GM12891 (cell line): ENCODE measurements around the gene UNC5A.

Experiments used
- DNase-seq: peaks from one replicate; pipeline ENCODE4 v3.0.0; 2011; ENCODE audit warnings: low spot score; ENCODE audit not compliant: insufficient read length
- FAIRE-seq: peaks from 2 replicates; lab custom pipeline; 2011; peaks lifted over from hg19 to GRCh38; lab: Jason Lieb, UNC
- PAX5 ChIP-seq: IDR thresholded peaks from 2 replicates; pipeline ENCODE4 v1.6.1; 2011; ENCODE audit warnings: low read length, moderate library complexity, mild to moderate bottlenecking; ENCODE audit not compliant: insufficient read depth, severe bottlenecking
- POLR2A ChIP-seq: IDR thresholded peaks from 2 replicates; pipeline ENCODE4 v1.6.1; 2011; ENCODE audit warnings: low read depth, low read length, control low read depth
- POLR2AphosphoS5 ChIP-seq: IDR thresholded peaks from 2 replicates; pipeline ENCODE4 v1.6.1; 2011; ENCODE audit warnings: low read depth, low read length, control low read depth
- POU2F2 ChIP-seq: IDR thresholded peaks from 2 replicates; pipeline ENCODE4 v1.6.1; 2011; ENCODE audit warnings: low read depth, mild to moderate bottlenecking, control low read depth, low read length, moderate library complexity
- SPI1 ChIP-seq: IDR thresholded peaks from 2 replicates; pipeline ENCODE4 v1.6.1; 2011; ENCODE audit warnings: low read depth, low read length, control low read depth
- TAF1 ChIP-seq: IDR thresholded peaks from 2 replicates; pipeline ENCODE4 v1.6.1; 2011; ENCODE audit warnings: low read depth, low read length, control low read depth

Gene UNC5A

DNA sequence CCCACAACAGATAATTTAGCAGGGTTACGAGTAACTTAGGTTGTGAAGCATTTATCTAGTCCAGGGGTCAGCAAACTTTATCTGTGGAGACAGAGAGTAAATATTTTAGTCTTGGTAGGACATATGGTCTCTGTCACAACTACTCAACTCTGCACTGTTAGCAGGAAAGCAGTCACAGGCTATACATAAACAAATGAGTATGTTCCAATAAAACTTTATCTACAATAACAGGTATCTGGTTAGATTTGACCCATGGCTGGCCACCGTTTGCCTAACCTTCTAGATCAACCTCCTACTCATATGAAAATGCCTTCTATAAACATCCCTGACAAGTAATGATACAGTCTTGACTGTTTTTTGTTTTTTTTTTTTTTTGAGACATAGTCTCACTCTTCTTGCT, 101.8 kb downstream of the UNC5A start:
- FAIRE-seq = no peak

DNA sequence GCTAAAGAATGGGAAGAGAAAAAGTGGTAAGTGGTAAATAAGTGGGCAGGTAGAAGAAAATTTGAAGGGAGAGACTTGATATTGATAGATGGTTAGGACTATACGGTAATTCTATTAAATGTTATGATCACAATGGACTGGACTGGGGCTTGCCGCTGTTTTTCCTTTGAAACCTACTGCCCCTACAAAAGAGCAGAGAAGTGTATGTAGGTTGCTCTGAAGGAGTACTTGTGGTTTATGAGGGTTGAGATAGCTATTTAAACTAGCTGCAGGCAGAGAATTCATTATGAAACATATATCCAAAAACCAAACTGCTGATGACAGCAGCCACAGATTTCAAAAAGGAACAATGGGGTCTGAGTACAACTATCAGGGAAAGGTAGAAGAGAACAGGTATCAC, 105.5 kb downstream of the UNC5A start:
- TF ChIP-seq TAF1 (no peak), SPI1 (no peak), PAX5 (no peak), POU2F2 (no peak), POLR2A (no peak), POLR2AphosphoS5 (no peak)
- FAIRE-seq (no peak), DNase-seq (no peak)

More for the DNA sequence above, 101.8 kb downstream of the UNC5A start:
- DNase-seq = no peak
- no peak for TF ChIP-seq POLR2A
- TF ChIP-seq SPI1 = no peak
- TF ChIP-seq POU2F2 = no peak
- no peak for TF ChIP-seq POLR2AphosphoS5
- no peak for TF ChIP-seq TAF1
- no peak for TF ChIP-seq PAX5

DNA sequence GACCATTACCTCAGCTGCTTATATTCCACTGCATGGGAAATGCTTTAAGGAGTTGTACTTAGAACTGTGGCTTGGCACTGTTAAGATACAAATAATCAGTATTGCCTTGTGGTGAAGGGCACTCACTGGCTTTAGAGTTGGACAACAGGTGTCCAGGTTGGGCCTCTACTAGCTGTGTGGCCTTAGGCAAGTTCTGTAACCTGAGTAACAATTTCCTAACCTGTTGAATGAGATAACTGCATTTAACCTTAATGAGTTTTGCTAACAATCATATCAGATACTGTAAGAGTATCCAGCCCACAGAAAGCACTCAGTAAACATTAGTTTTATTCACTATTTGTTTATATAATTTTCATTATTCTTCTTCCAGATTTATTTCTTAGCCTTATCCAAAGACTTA, 106.0 kb downstream of the UNC5A start:
- FAIRE-seq (no peak), DNase-seq (no peak)
- no peak for TF ChIP-seq POLR2AphosphoS5
- TF ChIP-seq POU2F2 = no peak
- TF ChIP-seq PAX5 = no peak
- no peak for TF ChIP-seq SPI1
- TF ChIP-seq TAF1 = no peak
- no peak for TF ChIP-seq POLR2A

DNA sequence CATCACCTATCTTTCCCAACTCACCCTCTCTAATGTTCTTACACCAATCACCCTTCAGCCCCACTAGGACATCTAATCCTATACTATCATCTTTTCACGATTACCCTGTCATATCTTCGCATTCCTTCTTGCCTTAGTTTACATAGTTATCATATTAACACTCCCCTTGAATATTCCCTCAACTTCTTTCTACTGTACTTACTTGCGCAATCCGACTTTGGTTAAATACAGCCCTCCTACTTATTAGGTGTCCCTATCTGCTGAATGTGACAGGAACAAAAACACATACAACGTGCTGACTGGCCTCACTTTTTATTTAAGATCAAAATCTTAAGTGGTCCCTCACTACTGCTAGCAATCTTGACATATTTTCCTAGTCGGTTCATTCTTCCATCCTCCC, 108.3 kb downstream of the UNC5A start:
- FAIRE-seq (no peak), DNase-seq (no peak)
- no peak for TF ChIP-seq TAF1
- TF ChIP-seq POLR2A = no peak
- no peak for TF ChIP-seq POU2F2
- no peak for TF ChIP-seq PAX5
- no peak for TF ChIP-seq SPI1
- TF ChIP-seq POLR2AphosphoS5 = no peak

DNA sequence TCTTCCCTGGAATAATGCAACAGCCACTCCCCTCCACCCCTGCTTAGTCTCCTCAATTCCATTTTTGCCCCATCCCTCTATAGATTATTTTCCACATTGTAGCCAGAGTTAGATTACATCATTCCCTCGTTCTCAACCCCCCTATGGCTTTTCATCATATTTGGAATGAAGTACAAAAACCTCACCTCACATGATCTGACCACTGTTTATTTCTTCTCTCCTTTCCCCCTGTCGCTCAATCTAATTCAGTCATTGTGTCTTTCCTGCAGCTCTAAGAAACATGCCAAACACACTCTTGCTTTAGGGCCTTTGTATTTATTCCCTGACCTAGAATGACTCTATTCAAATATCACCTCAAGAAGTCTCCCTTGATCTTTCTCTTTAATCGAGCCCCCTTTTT, 111.4 kb downstream of the UNC5A start:
- DNase-seq = no peak
- TF ChIP-seq POLR2A = no peak
- no peak for TF ChIP-seq TAF1
- no peak for TF ChIP-seq POU2F2
- FAIRE-seq = no peak

DNA sequence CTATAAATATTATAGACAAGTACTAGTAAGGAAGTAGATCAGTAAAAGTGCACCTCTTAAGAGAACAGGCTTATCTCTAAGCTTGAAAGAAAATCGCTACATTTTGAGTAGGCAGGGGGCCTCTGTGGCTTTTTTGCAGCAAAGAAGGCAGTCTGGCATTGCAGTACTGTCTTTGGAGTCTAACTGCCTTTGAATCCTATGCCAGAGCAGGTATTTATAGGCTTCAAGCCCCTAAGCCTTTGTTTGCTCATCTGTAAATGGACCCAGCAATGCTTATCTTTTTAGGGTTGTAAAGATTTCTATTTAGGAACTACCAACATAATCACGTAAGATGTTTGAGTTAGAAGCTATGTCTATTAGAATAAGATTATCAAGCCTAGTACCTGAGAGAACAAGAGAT, 112.5 kb downstream of the UNC5A start:
- TF ChIP-seq TAF1 (no peak), POLR2A (no peak), POU2F2 (no peak), SPI1 (no peak), POLR2AphosphoS5 (no peak), PAX5 (no peak)
- DNase-seq (no peak), FAIRE-seq (no peak)

DNA sequence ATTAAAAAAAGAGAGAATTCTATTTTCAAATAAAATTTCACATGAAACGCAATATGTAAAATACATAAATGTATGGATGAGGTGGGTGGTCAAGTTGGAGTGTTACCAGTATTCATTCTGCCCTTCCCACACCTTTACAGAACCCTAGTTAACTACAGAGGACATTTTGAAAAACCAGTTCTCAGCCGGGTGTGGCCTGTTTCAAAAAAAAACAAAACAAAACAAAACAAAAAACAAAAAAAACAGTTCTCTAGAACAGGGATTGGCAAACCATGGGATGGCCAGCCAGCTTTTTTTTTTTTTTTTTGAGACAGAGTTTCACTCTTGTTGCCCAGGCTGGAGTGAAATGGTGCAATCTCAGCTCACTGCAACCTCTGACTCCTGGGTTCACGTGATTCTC, 117.2 kb downstream of the UNC5A start:
- DNase-seq = no peak
- no peak for FAIRE-seq

DNA sequence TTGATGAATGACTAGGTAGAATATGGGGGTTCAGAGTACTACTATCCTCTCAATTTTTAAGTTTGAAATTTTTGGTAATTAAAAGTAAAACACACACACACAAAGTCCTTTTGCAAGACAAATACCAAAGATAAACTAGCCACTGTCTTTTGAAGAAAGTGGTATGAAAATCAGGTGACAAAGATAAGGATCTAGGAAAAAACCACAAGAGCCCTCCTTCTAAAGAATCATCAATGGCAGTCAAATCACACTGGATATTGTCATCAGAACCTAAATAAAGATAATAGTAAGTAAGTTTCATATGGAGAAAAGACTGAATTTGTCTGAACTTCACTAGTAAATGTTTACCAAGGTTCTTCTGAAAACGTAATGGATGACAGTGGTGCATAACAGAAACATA, 119.3 kb downstream of the UNC5A start:
- TF ChIP-seq TAF1 = no peak
- no peak for TF ChIP-seq POLR2AphosphoS5
- no peak for TF ChIP-seq PAX5
- TF ChIP-seq POU2F2 = no peak
- TF ChIP-seq SPI1 = no peak
- no peak for TF ChIP-seq POLR2A
- FAIRE-seq (no peak), DNase-seq (no peak)

More for the DNA sequence above, 117.2 kb downstream of the UNC5A start:
- TF ChIP-seq SPI1 (no peak), POLR2A (no peak)
